Measurements from ENCODE around the gene NRXN2.

DNA sequence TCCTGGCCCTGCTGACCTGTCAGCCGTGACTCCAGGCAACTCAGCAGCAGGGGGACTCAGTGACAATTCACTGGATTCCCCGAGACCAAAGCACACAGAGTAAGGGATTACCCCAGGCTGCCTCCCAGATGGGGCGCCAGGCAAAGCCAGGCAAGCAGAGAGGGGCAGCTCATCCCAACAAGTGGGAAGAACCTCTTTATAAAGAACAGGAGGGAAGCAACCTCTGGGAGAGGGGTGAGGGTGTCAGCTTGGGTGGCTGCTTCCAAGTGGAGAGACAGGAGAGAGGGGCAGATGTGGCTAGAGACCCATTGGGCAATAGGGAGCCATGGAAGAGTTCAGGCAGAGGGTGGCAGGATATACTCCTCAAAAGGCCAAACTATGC, 130.8 kb downstream of the NRXN2 start:
- TF ChIP-seq KMT2A (CRISPR knock-in tag; IDR thresholded peaks at IDR 0.05): no peak
- no peak for TF ChIP-seq ZNF282 (IDR thresholded peaks at IDR 0.05; ENCODE audit: partially characterized antibody)
- no peak for TF ChIP-seq KAT2B (IDR thresholded peaks at IDR 0.05; ENCODE audit: borderline replicate concordance, low read depth, low read length)
- TF ChIP-seq ZNF318 (CRISPR knock-in tag; IDR thresholded peaks at IDR 0.05): no peak
- no peak for TF ChIP-seq ZNF496 (CRISPR knock-in tag; IDR thresholded peaks at IDR 0.05; ENCODE audit: insufficient replicate concordance)
- TF ChIP-seq, protein P1, sequence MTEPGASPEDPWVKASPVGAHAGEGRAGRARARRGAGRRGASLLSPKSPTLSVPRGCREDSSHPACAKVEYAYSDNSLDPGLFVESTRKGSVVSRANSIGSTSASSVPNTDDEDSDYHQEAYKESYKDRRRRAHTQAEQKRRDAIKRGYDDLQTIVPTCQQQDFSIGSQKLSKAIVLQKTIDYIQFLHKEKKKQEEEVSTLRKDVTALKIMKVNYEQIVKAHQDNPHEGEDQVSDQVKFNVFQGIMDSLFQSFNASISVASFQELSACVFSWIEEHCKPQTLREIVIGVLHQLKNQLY (CRISPR knock-in tag; IDR thresholded peaks at IDR 0.05): no peak
- no peak for TF ChIP-seq RFX5 (IDR thresholded peaks at IDR 0.05; ENCODE audit: low read depth, low read length)
- TF ChIP-seq, protein P2, sequence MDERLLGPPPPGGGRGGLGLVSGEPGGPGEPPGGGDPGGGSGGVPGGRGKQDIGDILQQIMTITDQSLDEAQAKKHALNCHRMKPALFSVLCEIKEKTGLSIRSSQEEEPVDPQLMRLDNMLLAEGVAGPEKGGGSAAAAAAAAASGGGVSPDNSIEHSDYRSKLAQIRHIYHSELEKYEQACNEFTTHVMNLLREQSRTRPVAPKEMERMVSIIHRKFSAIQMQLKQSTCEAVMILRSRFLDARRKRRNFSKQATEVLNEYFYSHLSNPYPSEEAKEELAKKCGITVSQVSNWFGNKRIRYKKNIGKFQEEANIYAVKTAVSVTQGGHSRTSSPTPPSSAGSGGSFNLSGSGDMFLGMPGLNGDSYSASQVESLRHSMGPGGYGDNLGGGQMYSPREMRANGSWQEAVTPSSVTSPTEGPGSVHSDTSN (CRISPR knock-in tag; IDR thresholded peaks at IDR 0.05): no peak
- TF ChIP-seq CBFB (CRISPR knock-in tag; IDR thresholded peaks at IDR 0.05): no peak
- TF ChIP-seq ZNF224 (CRISPR knock-in tag; IDR thresholded peaks at IDR 0.05): no peak
- TF ChIP-seq ZNF335 (CRISPR knock-in tag; IDR thresholded peaks at IDR 0.05): no peak
- TF ChIP-seq, protein P3, sequence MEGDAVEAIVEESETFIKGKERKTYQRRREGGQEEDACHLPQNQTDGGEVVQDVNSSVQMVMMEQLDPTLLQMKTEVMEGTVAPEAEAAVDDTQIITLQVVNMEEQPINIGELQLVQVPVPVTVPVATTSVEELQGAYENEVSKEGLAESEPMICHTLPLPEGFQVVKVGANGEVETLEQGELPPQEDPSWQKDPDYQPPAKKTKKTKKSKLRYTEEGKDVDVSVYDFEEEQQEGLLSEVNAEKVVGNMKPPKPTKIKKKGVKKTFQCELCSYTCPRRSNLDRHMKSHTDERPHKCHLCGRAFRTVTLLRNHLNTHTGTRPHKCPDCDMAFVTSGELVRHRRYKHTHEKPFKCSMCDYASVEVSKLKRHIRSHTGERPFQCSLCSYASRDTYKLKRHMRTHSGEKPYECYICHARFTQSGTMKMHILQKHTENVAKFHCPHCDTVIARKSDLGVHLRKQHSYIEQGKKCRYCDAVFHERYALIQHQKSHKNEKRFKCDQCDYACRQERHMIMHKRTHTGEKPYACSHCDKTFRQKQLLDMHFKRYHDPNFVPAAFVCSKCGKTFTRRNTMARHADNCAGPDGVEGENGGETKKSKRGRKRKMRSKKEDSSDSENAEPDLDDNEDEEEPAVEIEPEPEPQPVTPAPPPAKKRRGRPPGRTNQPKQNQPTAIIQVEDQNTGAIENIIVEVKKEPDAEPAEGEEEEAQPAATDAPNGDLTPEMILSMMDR (CRISPR knock-in tag; IDR thresholded peaks at IDR 0.05): no peak
